IMR-90 (cell line): ENCODE results near the gene CCDC38.

Experiments
- BHLHE40 ChIP-seq: fragments of 150-350 bp; IDR thresholded peaks from 2 replicates; pipeline ENCODE4 v1.6.1; 2016; ENCODE audit warnings: mild to moderate bottlenecking, low read depth, low read length
- CEBPB ChIP-seq: IDR thresholded peaks from 2 replicates; pipeline ENCODE4 v1.6.1; 2012; ENCODE audit warnings: low read depth, low read length, improper control_type of control experiment
- MXI1 ChIP-seq: IDR thresholded peaks from 2 replicates; pipeline ENCODE4 v1.6.1; 2012; ENCODE audit warnings: low read depth, mild to moderate bottlenecking, low read length, moderate library complexity, borderline replicate concordance
- POLR2A ChIP-seq: IDR thresholded peaks from 2 replicates; pipeline ENCODE4 v1.6.1; 2012; ENCODE audit warnings: mild to moderate bottlenecking, low read depth, low read length
- RCOR1 ChIP-seq: IDR thresholded peaks from 2 replicates; pipeline ENCODE4 v1.6.1; 2012; ENCODE audit warnings: mild to moderate bottlenecking, low read length, improper control_type of control experiment; ENCODE audit not compliant: insufficient replicate concordance
- RFX5 ChIP-seq: IDR thresholded peaks from 2 replicates; pipeline ENCODE4 v1.8.0; 2012; ENCODE audit warnings: low read depth, mild to moderate bottlenecking, low read length, moderate library complexity
- SMC3 ChIP-seq: fragments of 150-350 bp; IDR thresholded peaks from 2 replicates; pipeline ENCODE4 v1.6.1; 2016; ENCODE audit warnings: low read depth, mild to moderate bottlenecking, antibody characterized with exemption, low read length, moderate library complexity
- TF ChIP-seq, protein P1 (sequence below): conservative IDR thresholded peaks from 2 replicates; pipeline ENCODE4 v1.5.1; 2012; ENCODE audit warnings: mild to moderate bottlenecking, low read depth, low read length, improper control_type of control experiment

DNA sequence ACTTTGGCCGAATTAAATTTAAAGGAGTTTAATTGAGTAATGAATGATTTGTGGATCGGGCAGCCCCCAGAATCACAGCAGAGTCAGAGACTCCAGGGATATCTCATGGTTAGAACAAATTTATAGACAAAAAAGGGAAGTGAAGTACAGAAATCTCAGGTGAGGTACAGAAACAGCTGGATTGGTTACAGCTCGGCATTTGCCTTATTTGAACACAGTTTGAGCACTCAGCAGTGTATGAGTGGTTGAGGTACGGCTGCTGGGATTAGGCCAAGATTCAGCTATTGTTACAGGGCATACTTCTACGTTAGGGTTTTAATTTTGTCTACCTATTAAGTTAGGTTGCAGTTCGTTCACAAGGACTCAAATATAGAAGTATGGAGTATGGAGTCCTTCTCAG lies 23.3 kb downstream of the CCDC38 start:
- TF ChIP-seq POLR2A (no peak), CEBPB (no peak), BHLHE40 (no peak), SMC3 (no peak), RCOR1 (no peak), RFX5 (no peak), MXI1 (no peak)
- TF ChIP-seq, protein P1, sequence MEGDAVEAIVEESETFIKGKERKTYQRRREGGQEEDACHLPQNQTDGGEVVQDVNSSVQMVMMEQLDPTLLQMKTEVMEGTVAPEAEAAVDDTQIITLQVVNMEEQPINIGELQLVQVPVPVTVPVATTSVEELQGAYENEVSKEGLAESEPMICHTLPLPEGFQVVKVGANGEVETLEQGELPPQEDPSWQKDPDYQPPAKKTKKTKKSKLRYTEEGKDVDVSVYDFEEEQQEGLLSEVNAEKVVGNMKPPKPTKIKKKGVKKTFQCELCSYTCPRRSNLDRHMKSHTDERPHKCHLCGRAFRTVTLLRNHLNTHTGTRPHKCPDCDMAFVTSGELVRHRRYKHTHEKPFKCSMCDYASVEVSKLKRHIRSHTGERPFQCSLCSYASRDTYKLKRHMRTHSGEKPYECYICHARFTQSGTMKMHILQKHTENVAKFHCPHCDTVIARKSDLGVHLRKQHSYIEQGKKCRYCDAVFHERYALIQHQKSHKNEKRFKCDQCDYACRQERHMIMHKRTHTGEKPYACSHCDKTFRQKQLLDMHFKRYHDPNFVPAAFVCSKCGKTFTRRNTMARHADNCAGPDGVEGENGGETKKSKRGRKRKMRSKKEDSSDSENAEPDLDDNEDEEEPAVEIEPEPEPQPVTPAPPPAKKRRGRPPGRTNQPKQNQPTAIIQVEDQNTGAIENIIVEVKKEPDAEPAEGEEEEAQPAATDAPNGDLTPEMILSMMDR = no peak
